Left renal cortex interstitium (tissue), 4 donors: ENCODE measurements around the gene SFTPB. TPM values are rescaled to one million over a fixed set of nuclear protein-coding genes. Genes with fewer than 3 reads are reported as not detected.
"Not testable (repeated sequence)": the region's sequence is repeated elsewhere in the genome, so short reads cannot be mapped to it uniquely, and the experiment has no call there.

Source experiments
- DNase-seq, 4 donors: peaks; one replicate each; pipeline ENCODE4 v3.0.0-alpha.2; 2013; ENCODE audit warnings: low read depth in 4 of 4, low spot score in 2 of 4, missing footprints in 1 of 4
- polyA plus RNA-seq, 4 donors: library from polyadenylated mRNA; unstranded; fragments of 120-200 nt; gene quantifications; one replicate each; pipeline ENCODE4 v1.2.1, GENCODE V29; 2013; ENCODE audit not compliant: insufficient read length in 4 of 4

The SFTPB gene
- polyA plus RNA-seq, result under 1 TPM; 0.09 to 0.61 (median 0.14) TPM

DNA sequence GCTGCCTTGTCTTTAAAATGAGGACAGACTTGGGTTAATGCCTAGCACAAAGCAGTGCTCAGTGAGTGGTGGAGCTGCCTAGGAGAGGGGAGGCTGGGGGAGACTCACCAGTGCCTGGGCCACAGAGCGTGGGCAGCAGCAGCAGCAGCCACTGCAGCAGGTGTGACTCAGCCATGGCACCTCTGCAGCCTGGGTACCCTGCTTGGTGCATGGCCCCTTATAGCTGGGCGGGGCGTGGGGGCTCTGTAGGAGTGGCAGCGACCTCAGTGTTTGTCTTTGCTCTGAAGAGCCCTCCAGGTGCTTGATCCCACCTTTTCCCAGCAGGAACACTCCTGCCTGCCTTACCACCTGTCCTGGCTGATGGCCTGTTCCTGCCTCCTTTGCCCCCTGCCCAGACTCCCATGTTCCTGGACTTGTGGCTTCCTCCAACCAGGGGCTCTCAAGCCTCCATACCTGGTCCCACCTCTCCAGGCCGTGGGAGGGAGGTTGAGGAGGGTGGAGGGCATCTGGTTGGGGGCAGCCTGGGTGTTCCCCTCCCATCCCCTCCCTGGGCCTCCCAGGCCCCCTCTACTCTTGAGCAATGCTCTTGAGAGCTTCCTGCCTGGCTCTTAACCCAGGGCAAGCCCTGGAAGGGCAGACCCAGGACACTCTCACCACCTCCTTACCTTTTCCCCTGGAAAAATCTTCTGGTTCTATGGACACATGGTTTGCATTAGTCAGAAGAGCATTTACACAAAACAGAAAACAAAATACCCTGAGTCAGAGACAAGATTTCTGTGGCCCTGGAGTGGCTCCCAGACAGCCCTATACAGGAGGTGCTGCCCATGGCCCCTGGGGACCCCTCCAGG is at the start of gene SFTPB:
TSS of gene SFTPB (minus strand) at position 191 of the 848 bp plus-strand sequence. CDS start at position 175, 16 bp downstream.
- no peak for DNase-seq

DNA sequence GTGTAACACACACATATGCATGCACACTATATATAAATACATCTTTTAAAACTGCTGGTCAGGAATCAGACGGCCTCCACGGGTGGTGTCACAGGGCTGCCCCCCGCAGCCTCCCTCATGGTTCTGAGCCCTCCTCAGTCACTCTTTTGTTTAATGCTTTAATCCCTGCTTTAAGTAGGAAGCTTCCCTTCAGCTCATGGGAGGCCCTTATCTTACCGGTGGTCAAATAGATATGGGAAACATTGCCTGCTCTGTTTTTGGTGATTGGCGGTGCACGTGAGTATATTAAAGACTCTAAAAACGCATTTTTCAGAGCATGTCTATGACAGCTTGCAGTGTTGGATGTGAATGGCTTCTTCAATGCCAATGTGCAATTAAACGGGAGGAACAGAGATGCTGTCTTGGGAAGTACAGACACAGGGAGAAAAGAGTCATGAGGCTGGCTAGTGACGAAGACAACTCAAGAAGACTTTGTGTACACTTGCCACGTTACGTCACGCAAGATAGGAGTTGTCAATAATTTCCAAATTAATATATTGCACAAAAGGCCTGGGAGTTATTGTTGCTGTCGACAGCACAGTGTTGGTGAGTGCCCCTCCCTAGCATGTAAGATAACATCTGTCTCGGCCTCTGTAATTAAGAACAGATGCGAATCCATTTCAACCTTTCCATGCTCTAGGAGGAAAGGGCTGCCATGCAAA is 49.5 kb upstream of the SFTPB start:
- no peak for DNase-seq

DNA sequence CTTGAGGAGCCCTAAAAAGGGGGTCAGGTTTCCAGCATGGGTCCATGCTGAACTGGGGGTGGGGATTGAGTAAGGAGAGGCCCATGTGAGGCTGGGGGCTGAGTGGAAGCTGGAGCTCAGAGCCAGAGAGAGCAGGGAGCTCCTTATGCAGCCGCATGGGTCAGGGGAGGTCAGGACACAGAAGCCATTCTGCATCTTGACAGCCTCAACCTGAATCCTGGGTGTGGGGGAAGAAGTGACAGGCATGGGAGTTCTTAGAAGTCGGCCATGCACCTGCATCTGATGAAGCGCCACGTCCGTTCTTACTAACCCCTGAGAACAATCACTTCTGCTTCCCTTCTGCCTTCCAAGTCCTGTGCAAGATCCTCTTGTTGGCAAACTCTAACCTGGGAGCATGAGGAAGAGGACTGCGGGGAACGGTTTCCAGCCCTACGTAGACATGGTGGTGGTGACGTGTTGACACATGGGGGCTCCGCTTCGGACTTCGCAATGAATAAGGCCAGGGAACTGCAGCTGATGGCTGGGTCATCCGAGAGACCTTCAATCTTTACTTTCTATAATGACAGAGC is 48.4 kb upstream of the SFTPB start:
- DNase-seq, result no peak

DNA sequence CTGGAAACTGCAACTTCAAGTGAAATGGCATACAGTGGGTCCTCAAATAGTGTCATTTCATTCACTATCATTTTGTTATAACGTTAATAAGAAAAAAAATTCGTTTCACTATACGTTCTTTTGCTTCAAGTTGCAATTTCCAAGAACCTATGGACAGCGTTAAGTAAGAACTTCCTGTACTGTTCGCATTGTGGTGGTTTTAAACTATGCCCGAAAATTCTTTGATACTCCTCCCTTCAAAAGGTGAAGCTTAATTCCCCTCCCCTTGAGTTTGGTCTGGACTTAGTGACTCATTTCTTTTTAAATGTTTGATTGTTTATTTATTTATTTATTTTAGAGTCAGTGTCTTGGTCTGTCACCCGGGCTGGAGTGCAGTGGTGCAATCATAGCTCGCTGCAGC is 46.8 kb upstream of the SFTPB start:
- no peak for DNase-seq

DNA sequence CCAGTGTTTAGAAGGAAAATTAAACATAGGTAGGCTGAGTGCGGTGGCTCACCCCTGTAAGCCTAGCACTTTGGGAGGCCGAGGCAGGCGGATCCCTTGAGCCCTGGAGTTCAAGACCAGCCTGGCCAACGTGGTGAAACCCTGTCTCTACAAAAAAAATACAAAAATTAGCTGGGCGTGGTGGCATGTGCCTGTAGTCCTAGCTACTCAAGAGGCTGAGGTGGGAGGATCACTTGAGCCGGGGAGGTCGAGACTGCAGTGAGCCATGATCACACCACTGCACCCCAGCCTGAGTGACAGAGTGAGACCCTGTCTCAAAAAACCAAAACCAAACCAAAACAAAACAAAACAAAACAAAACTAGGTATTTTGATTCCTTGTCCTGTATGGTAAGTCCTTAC is 46.4 kb upstream of the SFTPB start:
- not testable (repeated sequence) for DNase-seq

DNA sequence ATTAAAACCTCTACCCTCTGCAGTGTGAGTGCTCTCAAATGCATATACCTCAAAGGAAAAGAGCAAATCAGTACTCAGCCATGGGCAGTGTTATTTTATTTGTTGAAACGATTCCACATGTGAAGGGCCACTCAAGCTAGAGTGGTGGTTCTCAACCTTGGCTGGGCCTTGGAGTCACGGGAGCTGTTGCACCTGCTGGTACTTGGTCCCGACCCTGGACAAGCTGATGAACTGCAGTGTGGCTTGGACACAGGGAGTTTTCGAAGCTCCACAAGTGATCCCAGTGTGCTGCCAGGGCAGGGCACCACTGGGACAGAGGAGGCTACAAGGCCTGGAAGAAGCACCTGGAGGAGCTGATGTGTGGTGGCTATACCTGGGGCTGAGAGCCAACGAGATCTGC is 45.8 kb upstream of the SFTPB start:
- no peak for DNase-seq

DNA sequence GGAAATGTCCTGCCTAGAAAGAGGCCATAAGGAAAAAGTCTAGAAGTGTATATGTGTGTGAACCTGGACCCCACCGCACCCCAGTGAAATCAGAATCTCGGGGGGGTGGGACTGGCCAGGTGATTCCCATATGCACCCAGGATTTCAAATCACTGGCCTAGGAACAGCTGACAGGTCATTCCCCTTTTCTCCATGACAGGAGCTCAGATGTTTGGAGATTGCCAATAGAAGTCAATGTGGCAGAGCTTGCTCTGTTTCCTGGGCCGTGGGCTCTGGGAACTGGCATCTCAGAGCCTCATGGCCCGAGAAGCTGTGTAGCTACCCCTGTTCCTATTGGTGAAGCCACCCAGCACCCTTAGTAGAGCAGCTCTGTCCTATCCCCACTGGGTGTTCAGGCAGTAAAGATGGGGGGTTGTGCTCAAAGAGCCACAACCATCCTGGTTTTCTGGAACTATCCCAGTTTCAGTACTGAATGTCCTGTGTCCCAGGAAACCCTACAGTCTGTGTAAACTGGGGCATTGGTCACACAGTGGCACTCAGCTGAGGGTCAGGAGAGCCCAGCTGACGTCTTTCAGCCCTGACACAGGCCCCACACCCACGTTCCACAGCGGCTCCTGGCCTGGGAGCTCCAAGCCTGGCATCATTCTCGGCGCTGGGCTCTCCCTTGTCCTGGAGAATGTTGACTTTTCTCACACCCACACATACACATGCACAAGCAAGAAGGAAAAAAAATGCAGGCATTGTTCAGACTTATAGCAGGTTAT is 45.0 kb upstream of the SFTPB start:
- DNase-seq, result no peak

DNA sequence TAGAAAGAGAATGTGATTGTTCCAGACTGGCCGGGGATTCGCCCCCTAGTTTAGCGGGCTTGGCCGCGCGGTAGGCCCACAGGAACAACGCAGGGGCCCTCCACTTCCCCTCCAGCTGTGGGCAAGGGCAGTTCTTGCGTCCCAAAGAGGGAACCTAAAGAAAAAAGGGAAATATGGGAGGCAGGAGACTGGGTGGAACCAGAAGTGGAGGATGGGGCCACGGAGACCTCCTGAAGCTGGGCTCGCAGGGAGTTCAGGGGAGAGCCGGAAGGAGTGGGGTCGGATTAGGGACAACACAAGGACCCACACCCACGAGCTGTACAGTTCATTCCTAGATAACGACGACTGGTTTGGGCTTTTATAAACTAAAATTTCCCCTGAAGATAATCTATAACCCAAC is 44.3 kb upstream of the SFTPB start:
- DNase-seq, result no peak

DNA sequence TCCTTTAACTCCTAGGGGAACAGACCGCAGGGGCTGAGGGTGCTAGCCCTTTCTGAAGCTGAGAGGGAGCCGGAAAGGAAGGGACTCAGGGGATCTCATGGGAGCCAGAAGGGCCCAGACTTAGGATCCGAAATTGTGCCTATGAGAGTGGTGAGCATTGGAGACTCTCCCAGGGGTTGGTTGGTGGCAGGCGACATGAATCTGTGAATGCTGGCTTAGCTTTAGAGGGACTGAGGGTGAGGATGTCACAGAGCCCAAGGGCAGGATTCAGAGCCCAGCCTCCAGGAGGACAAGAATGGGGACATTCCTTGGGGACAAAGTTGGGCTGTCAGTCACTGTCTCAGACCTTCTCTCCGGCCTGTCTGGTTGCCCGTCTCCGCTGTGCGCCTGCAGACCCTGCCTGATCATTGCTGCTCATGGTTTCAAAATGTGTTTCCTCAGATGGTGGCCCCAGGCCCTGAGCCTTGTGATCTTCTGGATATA is 43.6 kb upstream of the SFTPB start:
- DNase-seq, result no peak

DNA sequence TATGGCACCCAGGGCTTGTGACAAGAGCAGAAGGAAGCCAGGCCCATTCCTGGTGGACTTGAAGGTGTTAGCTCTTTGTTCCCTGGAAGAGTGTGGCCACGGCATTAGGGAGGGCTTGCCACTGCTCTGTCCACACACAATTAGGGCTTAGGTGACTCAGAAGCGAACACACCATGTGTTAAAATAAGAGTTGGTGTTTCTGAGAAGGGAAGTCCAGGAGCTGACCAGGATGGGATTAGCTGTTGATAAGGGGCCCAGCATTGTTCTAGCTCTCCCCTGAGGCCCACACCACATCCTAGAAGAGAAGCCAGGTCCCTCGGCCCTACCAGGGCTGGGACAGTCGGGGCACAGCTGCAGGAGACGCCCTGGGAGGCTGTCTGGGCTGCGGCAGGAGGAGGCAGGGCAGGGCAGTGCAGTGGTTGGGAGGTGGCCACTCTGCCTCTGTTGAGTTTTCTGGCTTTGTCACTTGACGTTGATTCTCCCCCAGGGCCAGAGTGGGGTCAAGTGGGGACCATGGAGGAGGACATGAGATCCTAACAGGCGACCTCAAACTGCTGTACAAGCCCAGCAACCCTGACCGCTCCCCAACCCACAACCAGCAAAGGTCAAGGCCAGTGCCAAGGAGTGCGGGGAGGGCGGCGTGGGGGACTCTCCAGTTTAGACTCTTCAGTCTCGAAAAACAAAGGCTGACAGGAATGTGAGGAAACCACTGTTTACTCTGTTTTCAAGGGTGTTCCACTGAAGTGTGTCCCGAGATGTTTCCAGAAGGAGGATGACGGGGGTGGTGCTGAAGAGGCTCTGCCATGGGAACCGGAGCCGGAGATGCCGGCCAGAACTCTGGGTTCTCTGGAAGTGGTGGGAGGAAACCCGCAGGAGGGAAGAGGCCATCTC is 42.9 kb upstream of the SFTPB start:
- DNase-seq, result no peak

DNA sequence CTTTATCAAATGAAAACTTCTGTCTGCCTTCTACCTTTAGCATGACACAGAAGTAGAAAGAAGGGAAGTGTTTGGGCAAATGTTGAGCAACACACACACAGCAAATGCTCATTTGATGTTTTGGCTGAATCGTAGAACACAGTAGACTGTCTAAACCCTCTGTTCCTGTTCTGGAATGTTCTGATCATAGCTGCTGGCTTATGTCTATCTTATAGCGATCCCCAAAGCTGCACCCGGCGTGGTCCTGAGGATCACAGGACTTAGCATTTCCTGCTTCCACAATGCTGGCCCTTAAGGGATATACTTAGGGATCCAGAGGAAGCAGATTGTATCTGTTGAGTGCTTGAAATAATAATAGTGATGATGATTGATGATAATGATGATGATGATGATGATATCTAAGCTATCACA is 41.4 kb upstream of the SFTPB start:
- DNase-seq, result no peak

DNA sequence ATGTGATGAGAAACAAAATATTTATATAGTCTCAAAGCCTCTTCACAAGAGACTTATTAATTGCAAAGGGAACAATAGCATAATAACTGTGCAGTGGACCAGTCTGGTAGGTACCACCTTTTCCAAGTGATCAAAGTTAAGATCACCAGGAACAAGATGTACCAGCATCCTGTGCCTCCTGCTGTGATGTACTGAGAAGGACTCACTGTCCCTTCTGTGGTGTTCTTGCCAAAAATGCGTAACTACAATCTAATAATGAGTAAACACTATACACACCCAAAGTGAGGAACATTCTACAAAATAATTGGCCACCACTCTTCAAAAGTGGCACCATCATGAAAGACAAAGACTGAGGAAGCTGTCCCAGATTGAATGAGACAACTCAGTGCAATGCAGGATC is 40.6 kb upstream of the SFTPB start:
- no peak for DNase-seq

DNA sequence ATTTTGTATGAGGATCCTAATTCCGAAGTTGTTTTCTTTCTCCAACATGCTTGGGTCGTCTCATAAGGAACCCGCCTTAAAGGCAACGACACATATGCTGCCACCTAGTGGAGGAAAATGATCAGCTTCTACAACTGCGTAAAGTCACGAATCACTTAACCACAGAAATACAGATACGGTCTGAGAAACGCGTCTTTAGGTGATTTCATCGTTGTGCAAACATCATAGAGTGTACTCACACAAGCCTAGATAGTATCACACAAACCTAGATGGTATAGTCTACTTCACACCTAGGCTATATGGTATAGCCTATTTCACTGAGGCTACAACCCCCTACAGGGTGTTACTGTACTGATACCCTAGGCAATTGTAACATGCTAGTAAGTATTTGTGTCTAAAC is 39.3 kb upstream of the SFTPB start:
- peak; percentile 56 to 79 (median 62) for DNase-seq

DNA sequence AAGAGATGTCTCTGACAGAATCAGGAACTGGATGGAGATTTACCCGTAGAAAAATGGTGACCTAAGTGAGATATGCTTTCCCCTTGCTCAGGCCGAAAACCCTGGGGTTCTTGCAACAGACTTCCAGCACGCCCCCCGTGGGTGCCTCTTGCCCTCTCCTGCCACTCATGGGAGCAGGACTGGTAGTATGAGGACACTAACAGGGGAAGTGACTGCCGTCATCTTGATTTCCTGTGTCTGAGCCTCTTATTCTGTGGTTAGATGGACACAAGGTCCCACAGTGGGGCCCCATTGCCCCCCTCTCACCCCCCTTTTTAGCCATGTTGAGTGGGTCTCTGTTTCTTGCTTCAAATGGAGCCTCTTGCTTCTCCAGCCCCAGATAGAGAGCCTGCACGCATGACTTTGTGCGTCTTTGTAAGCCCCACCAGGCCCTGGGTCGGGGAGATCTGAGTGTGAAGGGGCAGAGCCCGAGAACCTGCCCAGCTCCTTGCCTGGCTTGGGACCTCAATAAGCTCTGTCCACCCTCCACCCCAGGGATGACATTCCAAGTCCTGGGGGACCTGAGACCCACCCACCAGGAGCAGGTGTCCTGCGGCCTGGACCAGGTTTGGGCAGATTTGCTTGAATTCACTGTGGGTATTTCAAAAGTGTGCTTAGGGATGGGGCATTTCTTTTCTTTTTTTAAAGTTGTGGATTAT is 38.7 kb upstream of the SFTPB start:
- no peak for DNase-seq

DNA sequence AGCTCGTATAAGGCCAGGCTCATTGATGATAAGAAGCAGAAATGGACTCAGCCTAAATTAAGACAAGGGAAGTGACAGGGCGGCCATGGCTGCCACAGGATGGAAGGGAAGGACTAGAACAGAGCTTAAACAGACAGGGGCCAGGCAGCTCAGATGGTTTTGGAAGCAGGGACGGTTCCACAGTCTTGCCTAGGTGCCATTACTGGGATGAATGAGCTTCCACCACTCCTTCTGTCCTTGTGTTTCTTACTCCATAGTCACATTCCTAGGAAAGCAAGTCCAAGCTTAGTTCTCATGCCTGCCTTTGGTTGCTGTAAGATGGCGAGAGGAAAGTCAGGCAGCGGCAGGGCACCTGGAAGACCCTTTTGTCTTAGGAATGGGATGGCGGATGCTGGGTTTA is 38.1 kb upstream of the SFTPB start:
- DNase-seq, result no peak

DNA sequence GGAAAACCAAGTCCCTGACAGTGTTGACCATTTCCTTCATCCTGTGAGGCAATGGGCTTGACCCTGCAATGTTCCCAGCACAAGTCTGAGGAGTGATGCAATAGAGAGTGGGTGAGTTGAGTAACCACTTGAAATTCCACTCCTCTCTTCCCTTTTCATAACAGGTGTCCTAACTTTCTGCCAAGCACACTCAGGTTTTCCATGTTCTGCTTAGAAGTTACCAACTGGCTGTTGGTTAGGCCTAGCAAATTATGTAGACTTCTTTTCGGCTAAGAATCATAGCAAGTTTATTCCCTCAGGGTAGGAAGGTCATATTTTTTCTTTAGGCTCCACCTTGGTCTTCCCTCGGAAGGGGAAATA is 37.7 kb upstream of the SFTPB start:
- DNase-seq, result no peak

DNA sequence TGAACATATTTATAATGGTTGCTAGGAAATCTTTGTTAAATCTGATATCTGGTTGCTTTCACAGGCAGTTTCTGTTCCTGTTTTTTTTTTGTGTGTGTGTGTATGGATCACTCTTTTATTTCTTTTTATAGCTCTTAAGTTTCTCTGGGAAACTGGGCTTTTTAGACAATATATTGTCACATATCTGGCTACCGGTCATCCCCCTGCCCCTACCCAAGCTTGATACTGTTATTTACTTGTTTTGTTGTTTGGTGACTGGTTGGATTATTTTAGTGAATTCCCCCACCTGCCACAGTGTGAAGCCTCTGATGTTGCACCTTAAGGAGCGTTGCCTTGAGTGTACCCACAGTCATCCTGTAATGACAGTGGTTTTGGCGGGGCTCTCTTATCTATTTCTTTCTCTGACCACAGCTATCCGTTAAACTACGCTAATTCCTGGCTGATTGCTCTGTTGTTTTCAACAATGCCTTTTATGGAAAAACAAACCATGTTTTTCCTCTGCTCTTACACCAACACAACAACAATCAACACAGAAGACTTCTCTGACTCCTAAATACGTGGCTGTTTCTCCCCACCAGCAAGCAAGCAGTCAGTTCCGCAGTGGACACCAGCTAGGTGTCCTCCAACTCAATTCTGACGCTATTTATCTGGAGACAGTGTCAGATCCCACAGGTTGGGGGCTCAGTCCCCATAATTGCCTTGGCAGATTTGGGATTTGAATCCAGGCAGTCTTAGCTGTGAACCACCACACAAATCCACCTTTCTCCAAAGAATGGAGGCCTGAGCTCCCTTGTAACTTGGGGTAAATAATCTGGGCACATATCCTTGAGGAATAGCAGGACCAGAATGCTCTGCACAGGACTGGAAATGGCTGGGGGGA is 37.0 kb upstream of the SFTPB start:
- no peak for DNase-seq

DNA sequence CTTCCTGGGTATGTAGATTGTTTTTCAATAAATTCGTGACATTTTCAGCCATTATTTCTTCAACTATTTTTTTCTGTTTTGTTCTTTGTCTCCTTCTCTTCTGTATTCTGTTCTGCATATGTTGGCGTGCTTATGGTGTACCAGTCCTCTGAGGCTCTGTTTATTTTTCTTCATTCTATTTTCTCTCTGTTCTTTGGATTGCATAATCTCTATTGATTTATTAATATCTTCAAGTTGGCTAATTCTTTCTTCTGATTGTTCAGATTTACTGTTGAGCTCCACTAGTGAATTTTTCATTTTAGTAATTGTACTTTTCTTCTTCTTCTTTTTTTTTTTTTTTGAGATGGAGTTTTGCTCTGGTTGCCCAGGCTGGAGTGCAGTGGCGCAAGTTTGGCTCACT is 36.0 kb upstream of the SFTPB start:
- no peak for DNase-seq
